GM18511 (cell line): Measurements from ENCODE around the gene SMPD3.

Experiments
- ATAC-seq: cut with Tn5 transposase; IDR thresholded peaks from one replicate; pipeline ENCODE4 v1.9.1; 2021; ENCODE audit warnings: mild to moderate bottlenecking, moderate library complexity; ENCODE audit not compliant: unreplicated experiment

SMPD3 gene

GRCh38 chr16:68473358-68474070, 25.2 kb upstream of the SMPD3 start:
- ATAC-seq = no peak

GRCh38 chr16:68472581-68472980, 24.3 kb upstream of the SMPD3 start:
- ATAC-seq = no peak

DNA sequence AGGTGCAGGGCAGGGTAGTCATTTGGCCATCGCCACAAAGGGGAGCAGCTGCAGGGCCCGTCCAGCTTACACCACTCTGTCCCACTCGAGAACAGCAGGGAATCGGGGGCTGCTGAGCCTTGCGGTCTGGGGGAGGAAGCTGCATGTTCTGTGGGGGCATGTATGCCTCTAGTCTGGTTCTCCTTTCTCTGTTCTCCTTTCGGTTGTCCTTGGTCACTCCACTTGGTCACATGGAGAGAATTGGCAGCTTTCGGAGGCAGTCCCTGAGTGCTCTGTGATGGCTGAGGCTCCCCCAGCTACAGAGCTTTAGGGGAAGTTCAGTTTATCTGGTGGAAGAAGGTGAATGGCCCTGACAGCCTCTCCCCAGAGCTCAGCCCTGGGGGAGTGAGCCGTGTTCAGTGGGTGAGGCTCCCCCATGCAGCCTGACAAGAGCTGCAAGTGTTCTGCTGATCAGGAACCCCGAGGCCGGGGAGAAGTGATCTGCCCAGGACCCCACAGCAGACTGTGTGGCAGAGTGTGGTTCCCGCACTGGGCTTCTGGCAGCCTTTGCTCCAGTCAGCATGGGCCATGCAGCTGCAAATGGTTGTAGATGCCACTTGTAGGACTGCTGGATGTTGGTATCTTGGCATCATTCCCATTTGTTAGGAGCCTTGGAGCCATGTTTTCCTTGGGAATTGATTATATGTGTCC, 22.3 kb upstream of the SMPD3 start:
- ATAC-seq = peak; percentile 93

DNA sequence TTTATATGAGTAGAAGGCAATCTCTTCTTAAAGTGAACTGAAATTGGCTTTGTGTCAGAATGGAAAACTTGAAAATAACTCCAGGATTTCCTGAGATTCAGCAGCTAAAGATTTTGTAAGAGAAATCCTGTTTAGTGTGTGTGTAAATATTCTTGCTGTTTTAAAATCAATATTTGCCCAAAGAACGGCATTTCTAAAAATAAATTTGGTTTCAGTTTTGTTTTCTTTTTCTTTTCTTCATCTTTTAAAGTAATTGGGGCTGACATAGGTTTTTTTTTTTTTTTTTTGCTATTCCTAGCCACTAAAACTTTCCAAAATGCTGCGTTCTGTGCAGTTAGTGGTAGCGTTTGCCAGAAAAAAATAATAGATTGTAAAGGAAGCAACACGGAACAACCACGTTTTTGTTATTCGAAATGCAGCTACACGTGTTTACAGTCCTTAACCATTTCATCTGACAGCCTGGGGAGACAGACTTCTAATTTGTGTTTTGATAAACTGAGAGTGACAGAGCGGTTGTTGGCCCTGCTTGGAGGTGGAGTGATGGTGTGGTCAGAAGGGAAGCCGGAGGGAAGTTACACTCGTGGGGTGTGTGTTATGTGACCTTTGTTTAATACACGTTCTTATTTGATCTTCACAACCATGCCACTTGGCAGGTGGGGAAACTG, 21.6 kb upstream of the SMPD3 start:
- peak; percentile 22 for ATAC-seq

DNA sequence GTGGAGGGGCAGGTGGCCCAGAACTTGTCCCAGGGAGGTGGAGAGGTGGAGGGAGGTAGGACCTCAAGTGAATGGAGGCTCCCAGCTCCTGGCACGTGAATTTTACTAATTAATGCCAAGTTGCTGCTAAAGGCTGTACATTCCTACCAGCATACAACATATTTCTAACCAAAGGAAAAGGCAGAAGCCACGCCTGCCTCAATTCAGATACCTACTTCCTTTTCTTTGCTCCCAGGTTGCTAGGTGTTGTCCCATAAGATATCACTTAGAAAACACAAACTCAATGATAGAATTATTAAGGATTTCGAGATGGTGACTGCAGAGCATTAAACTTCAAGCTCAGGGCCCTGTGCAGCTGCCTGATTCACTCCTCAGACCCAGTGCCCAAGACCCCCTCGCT, 20.5 kb upstream of the SMPD3 start:
- no peak for ATAC-seq

DNA sequence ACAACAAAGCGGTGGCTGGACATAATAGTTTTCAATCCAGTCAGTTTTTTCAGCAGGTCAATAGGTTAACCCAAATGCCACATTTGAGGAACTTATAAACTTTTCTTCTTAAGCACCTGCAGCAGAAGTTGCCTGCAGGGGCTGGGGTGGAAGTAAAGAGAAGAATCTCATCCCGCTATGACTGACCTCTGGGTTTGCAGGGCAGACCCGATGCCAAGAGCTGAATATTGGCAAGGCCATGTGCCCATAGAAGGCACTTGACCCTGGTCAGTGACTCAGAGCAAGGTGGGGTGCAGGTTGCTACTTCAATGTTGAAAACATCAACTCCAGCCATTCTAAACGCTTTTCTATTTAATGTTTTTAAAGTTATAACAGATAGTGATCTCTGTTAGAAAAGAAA, 17.9 kb upstream of the SMPD3 start:
- ATAC-seq = no peak

DNA sequence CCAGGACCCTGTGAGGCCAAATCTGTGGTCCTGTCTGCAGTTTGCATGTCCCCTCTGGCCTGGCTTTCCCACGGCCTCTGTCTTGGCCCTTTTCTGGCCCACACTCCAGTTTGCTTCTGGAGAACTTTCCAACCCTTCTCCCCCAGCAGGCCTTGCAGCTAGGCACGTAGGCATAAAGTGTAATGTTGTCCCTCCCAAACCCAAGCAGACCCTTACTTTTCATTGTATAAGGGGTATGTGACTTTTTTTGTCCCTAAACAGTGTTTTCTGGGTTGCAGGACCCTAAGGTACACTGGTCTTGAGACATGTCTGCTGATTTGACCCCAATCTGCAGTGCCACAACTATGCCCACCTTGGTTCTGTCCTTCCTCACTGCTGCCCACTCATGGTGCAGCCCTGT, 15.6 kb upstream of the SMPD3 start:
- no peak for ATAC-seq

GRCh38 chr16:68460067-68460466, 11.8 kb upstream of the SMPD3 start:
- no peak for ATAC-seq

GRCh38 chr16:68459457-68459856, 11.1 kb upstream of the SMPD3 start:
- no peak for ATAC-seq

- ATAC-seq = no peak
Observed at GRCh38 chr16:68458551-68458950, 10.2 kb upstream of the SMPD3 start.

- ATAC-seq = no peak
Observed at GRCh38 chr16:68458101-68458500, 9.8 kb upstream of the SMPD3 start.

GRCh38 chr16:68455631-68456030, 7.3 kb upstream of the SMPD3 start:
- ATAC-seq = no peak

DNA sequence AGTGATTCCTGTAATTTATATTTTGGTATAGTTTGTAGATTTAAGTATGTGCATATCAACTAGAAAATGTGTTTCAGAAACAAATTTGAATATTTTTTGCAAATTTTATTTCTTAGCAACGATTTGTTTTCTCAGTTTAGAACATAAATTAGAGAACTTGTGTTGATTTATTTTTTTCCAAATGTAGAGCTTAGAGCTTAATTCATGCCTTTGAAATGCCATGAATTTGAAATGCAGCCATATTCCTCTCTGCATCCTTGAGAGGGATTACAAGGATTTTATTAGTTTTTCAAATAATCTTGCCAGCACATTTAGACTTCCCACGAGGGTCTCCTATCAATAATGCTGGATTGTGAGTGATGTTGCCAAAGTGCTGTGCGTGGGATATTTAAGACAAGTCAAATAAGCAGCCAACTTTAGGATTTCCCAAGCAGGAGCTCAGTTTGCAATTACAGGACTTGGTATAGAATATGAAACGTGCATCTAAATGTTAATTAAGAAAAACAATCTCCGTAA, 6.7 kb upstream of the SMPD3 start:
- no peak for ATAC-seq

DNA sequence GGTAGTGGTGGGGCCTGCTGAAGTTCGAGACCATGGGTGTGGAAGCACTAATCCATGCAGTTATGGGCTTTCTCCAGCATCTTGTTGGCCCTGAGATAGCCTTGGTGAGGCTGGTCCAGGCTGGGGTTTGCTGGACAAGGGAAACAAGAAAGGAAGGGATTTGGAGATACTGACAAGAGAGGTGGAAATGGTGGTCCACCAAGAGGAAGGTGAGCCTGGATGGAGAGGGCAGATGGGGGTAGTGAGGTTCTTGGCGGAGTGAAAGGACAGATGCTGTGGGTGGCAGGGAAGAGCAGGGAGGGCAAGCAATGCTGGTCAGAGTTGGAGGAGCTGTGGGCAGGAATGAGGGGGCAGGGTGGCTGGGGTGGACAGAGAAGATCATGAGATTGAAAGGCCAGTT, 5.5 kb upstream of the SMPD3 start:
- ATAC-seq = no peak

DNA sequence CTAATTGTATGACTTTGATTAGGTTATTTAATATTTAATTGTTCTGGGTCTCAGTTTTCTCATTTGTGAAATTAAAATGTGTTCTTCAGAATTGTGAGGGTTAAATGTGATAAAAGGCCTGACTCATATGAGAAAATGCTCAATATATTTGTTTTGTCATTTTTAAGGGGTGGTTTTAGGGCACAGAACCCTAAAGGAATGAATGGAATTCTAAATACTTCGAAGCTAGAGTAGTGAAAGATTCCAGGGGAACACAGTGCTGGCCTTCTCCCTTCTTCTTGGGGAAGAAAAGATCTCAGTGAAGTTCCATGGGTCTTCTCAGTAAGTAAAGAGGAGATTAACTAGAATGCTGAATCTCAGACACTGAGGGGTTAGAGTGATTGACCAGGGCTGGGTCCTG, 3.9 kb upstream of the SMPD3 start:
- ATAC-seq = no peak

GRCh38 chr16:68451676-68452075, 3.4 kb upstream of the SMPD3 start:
- ATAC-seq = no peak

GRCh38 chr16:68450741-68451255, 2.5 kb upstream of the SMPD3 start:
- ATAC-seq = no peak

DNA sequence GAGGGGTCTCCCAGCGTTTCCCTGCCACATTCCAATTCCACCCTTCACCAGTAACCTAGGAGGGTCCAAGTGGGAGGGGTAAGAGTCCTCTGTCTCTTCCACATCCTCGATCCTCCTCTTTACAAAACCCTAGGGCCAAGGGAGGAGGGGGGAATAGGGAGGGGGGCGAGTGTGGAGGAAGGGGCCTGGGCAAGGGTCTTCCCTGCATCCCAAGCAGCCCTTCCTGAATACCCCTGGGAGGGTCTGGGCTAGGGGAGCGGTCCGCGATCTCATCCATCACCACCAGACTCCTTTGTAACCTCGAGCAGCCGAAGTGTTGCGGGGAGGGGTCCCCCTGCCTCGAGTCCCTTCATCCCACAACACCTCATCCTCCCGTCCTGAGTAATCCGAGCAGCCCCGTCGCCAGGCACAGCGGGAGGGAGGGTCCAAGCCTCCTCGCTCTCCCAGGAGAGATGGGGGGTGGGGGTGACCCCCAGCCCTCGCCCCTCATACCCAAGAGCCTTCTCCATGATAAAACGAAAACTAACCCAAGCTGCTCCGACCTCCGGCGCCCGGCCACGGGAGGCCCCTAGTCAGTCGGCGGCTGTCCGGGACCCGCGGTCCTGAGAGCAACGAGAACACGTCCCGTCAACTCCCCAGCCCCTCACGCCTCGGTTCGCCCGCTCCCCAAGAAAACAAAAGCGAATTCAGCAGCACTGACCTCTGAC, 502 bp downstream of the SMPD3 start:
- ATAC-seq = no peak

- no peak for ATAC-seq
Observed at GRCh38 chr16:68446681-68447652, 1.3 kb downstream of the SMPD3 start.

- no peak for ATAC-seq
Observed at GRCh38 chr16:68445458-68445857, 2.9 kb downstream of the SMPD3 start.
